ENCODE measurements around the gene VWA8.
"Not testable (repeated sequence)": the region's sequence is repeated elsewhere in the genome, so short reads cannot be mapped to it uniquely, and the experiment has no call there.

Gene VWA8

DNA sequence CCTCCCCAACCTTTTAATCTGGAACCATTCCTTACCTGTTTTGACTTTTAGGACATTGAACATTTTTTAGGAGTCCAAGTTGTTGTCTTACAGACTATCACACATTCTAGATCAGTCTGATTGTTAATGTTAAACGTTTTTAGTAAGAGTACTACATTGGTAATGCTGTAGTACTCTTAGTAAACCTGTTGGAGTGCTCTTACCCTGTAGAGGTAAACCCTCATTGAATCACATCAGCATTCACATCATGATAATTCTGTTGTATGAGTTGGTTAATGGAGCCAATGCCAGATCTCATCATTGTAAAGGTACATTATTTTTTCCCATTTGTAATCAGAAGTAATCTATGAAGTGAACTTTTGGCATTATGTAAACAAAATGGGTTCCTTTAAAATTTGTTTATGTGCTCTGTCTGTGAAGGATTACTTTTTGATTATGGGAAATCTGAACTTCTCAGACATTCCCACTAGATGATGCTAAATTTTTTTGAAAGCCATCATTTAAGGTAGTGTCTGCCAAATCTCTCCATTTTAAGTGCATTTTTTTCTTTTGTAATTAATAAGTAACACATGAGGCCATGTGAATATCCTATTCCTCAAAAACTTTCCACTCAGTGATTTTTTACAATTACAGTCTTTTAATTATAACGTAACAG lies 55.2 kb downstream of the VWA8 start:
- Histone ChIP-seq H3K27me3 (replicated peaks in 2 of 5; ENCODE audit: control insufficient read depth in 4 of 5, insufficient read depth in 5 of 5, low read length in 4 of 5) (no peaks in the 10 kb centered on the region), H3K9me3 (ENCODE audit: control extremely low read depth in 1 of 5, control insufficient read depth in 4 of 5, insufficient read depth in 2 of 5, low read depth in 1 of 5, low read length in 4 of 5) (peaks cover 0 to 1% (median 0%) of the 10 kb centered on the region in 5 experiments), H3K4me3 (ENCODE audit: control insufficient read depth in 1 of 7, extremely low read depth in 1 of 7, insufficient read depth in 4 of 7, low read depth in 2 of 7, low read length in 6 of 7) (no peak overlapping the region), H3K4me1 (ENCODE audit: control extremely low read depth in 1 of 4, control insufficient read depth in 4 of 4, insufficient read depth in 4 of 4, low read length in 3 of 4) (no peaks in the 10 kb centered on the region), H3K36me3 (ENCODE audit: control insufficient read depth in 4 of 4, insufficient read depth in 4 of 4, low read length in 3 of 4) (peaks cover 2 to 16% (median 6%) of the 10 kb centered on the region in 4 experiments), H3K27ac (ENCODE audit: insufficient read depth in 1 of 2, low read depth in 1 of 2, low read length in 2 of 2, poor library complexity in 1 of 2, severe bottlenecking in 2 of 2) (no peak overlapping the region)
- WGBS (ENCODE audit: insufficient coverage) = 100% methylated on average over 1 of the region's 2 CpGs
- peak; percentile 37 to 60 (median 59) for DNase-seq
- POLR2A ChIA-PET = no interaction called here
- CTCF ChIA-PET = interaction anchor here (1.3 to 2.1 kb wide), 2 partner anchors 203 to 237 kb away, joined by 5 to 7 read pairs; no protein-coding TSS in a partner anchor

DNA sequence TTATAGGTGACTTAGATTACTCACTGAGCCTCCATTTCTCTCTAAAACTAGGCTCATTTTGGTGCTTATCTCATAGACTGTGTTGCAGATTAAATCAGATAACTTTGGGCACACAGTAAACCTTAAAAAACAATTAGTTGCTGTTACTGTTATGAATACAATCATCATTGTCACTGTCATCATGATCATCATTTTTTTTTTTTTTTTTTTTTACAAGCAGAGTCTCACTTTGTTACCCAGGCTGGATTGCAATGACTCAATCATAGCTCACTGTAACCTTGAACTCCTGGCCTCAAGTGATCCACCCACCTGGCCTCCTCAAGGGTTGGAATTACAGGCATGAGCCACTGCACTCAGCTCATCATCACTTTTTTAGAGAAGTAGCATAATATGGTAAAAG lies 60.0 kb downstream of the VWA8 start:
- H3K36me3 ChIP-seq (ENCODE audit: control insufficient read depth in 4 of 4, insufficient read depth in 4 of 4, low read length in 3 of 4) = peaks cover 0 to 9% (median 2%) of the 10 kb centered on the region in 4 experiments
- DNase-seq = no peak
- ChIA-PET CTCF (no interaction called here), POLR2A (interaction anchor here (0.6 kb wide), 1 partner anchor 44 kb away, joined by 4 read pairs; no protein-coding TSS in a partner anchor)
- no peak overlapping the region for H3K27ac ChIP-seq (ENCODE audit: insufficient read depth in 1 of 2, low read depth in 1 of 2, low read length in 2 of 2, poor library complexity in 1 of 2, severe bottlenecking in 2 of 2)
- H3K4me3 ChIP-seq (ENCODE audit: control insufficient read depth in 1 of 7, extremely low read depth in 1 of 7, insufficient read depth in 4 of 7, low read depth in 2 of 7, low read length in 6 of 7) = no peak overlapping the region
- H3K4me1 ChIP-seq (ENCODE audit: control extremely low read depth in 1 of 4, control insufficient read depth in 4 of 4, insufficient read depth in 4 of 4, low read length in 3 of 4) = no peaks in the 10 kb centered on the region
- peaks cover 0 to 2% (median 0%) of the 10 kb centered on the region in 5 experiments for H3K9me3 ChIP-seq (ENCODE audit: control extremely low read depth in 1 of 5, control insufficient read depth in 4 of 5, insufficient read depth in 2 of 5, low read depth in 1 of 5, low read length in 4 of 5)
- H3K27me3 ChIP-seq (replicated peaks in 2 of 5; ENCODE audit: control insufficient read depth in 4 of 5, insufficient read depth in 5 of 5, low read length in 4 of 5) = no peaks in the 10 kb centered on the region

DNA sequence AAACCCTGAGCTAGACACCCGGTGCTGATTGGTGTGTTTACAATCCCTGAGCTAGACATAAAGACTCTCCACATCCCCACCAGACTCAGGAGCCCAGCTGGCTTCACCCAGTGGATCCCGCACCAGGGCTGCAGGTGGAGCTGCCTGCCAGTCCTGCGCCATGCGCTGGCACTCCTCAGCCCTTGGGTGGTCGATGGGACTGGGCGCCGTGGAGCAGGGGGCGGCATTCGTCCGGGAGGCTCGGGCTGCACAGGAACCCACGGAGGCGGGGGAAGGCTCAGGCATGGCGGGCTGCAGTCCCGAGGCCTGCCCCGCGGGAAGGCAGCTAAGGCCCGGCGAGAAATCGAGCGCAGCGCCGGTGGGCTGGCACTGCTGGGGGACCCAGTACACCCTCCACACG lies 62.5 kb downstream of the VWA8 start:
- POLR2A ChIA-PET; H3K27me3 ChIP-seq (replicated peaks in 2 of 5; ENCODE audit: control insufficient read depth in 4 of 5, insufficient read depth in 5 of 5, low read length in 4 of 5); H3K4me3 ChIP-seq (ENCODE audit: control insufficient read depth in 1 of 7, extremely low read depth in 1 of 7, insufficient read depth in 4 of 7, low read depth in 2 of 7, low read length in 6 of 7); H3K36me3 ChIP-seq (ENCODE audit: control insufficient read depth in 4 of 4, insufficient read depth in 4 of 4, low read length in 3 of 4); H3K27ac ChIP-seq (ENCODE audit: insufficient read depth in 1 of 2, low read depth in 1 of 2, low read length in 2 of 2, poor library complexity in 1 of 2, severe bottlenecking in 2 of 2); H3K9me3 ChIP-seq (ENCODE audit: control extremely low read depth in 1 of 5, control insufficient read depth in 4 of 5, insufficient read depth in 2 of 5, low read depth in 1 of 5, low read length in 4 of 5); H3K4me1 ChIP-seq (ENCODE audit: control extremely low read depth in 1 of 4, control insufficient read depth in 4 of 4, insufficient read depth in 4 of 4, low read length in 3 of 4); DNase-seq: not testable (repeated sequence)
- WGBS (ENCODE audit: insufficient coverage) = 100% methylated on average over 2 of the region's 24 CpGs
- CTCF ChIA-PET = interaction anchor here (1.2 kb wide), 1 partner anchor 21 kb away, joined by 3 read pairs; no protein-coding TSS in a partner anchor

- Histone ChIP-seq H3K4me3 (ENCODE audit: control insufficient read depth in 1 of 7, extremely low read depth in 1 of 7, insufficient read depth in 4 of 7, low read depth in 2 of 7, low read length in 6 of 7) (no peak overlapping the region), H3K27me3 (replicated peaks in 2 of 5; ENCODE audit: control insufficient read depth in 4 of 5, insufficient read depth in 5 of 5, low read length in 4 of 5) (no peaks in the 10 kb centered on the region), H3K4me1 (ENCODE audit: control extremely low read depth in 1 of 4, control insufficient read depth in 4 of 4, insufficient read depth in 4 of 4, low read length in 3 of 4) (no peaks in the 10 kb centered on the region), H3K36me3 (ENCODE audit: control insufficient read depth in 4 of 4, insufficient read depth in 4 of 4, low read length in 3 of 4) (peaks cover 0 to 3% (median 0%) of the 10 kb centered on the region in 4 experiments), H3K27ac (ENCODE audit: insufficient read depth in 1 of 2, low read depth in 1 of 2, low read length in 2 of 2, poor library complexity in 1 of 2, severe bottlenecking in 2 of 2) (no peak overlapping the region), H3K9me3 (ENCODE audit: control extremely low read depth in 1 of 5, control insufficient read depth in 4 of 5, insufficient read depth in 2 of 5, low read depth in 1 of 5, low read length in 4 of 5) (peaks cover 0 to 2% (median 0%) of the 10 kb centered on the region in 5 experiments)
- DNase-seq = no peak
- ChIA-PET CTCF (interaction anchor here (1.3 kb wide), 1 partner anchor 13 kb away, joined by 6 read pairs; no protein-coding TSS in a partner anchor), POLR2A (no interaction called here)
- WGBS (ENCODE audit: insufficient coverage) = no CpG with 5 or more reads among the region's 2 CpGs
Observed at GRCh38 chr13:41897126-41897525, 63.8 kb downstream of the VWA8 start.

DNA sequence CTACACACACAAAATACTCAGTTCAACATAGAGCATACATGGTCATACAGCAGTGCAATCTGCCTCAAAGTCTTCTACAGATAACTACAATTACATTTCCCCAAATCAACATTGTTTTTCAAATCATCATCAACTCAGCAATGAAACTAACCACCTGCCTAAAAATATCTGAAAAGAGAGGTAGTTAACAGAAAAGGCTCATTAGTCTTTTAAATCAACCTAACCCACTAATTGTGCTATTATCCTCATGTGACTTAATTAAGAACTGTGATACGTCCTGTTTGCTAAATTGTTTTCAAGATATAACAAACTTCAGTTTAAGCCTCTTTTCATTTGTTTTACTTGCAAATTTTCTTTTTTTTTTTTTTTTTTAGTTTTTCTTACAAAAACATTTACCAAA lies 65.4 kb downstream of the VWA8 start:
- Histone ChIP-seq H3K27me3 (replicated peaks in 2 of 5; ENCODE audit: control insufficient read depth in 4 of 5, insufficient read depth in 5 of 5, low read length in 4 of 5) (no peaks in the 10 kb centered on the region), H3K4me3 (ENCODE audit: control insufficient read depth in 1 of 7, extremely low read depth in 1 of 7, insufficient read depth in 4 of 7, low read depth in 2 of 7, low read length in 6 of 7) (no peak overlapping the region), H3K4me1 (ENCODE audit: control extremely low read depth in 1 of 4, control insufficient read depth in 4 of 4, insufficient read depth in 4 of 4, low read length in 3 of 4) (no peaks in the 10 kb centered on the region), H3K36me3 (ENCODE audit: control insufficient read depth in 4 of 4, insufficient read depth in 4 of 4, low read length in 3 of 4) (peaks cover under 1 to 11% (median 5%) of the 10 kb centered on the region in 4 experiments), H3K9me3 (ENCODE audit: control extremely low read depth in 1 of 5, control insufficient read depth in 4 of 5, insufficient read depth in 2 of 5, low read depth in 1 of 5, low read length in 4 of 5) (peaks cover 0 to 2% (median 0%) of the 10 kb centered on the region in 5 experiments), H3K27ac (ENCODE audit: insufficient read depth in 1 of 2, low read depth in 1 of 2, low read length in 2 of 2, poor library complexity in 1 of 2, severe bottlenecking in 2 of 2) (no peak overlapping the region)
- POLR2A ChIA-PET = no interaction called here
- DNase-seq = no peak
- CTCF ChIA-PET = no interaction called here
- 100% methylated on average over 1 of the region's 1 CpG for WGBS (ENCODE audit: insufficient coverage)

GRCh38 chr13:41891119-41891518 lies 69.8 kb downstream of the VWA8 start:
- no peak overlapping the region for H3K4me3 ChIP-seq (ENCODE audit: control insufficient read depth in 1 of 7, extremely low read depth in 1 of 7, insufficient read depth in 4 of 7, low read depth in 2 of 7, low read length in 6 of 7)
- peaks cover 8 to 32% (median 11%) of the 10 kb centered on the region in 4 experiments for H3K36me3 ChIP-seq (ENCODE audit: control insufficient read depth in 4 of 4, insufficient read depth in 4 of 4, low read length in 3 of 4)
- H3K9me3 ChIP-seq (ENCODE audit: control extremely low read depth in 1 of 5, control insufficient read depth in 4 of 5, insufficient read depth in 2 of 5, low read depth in 1 of 5, low read length in 4 of 5) = peaks cover 0 to 1% (median 0%) of the 10 kb centered on the region in 5 experiments
- DNase-seq = no peak
- H3K4me1 ChIP-seq (ENCODE audit: control extremely low read depth in 1 of 4, control insufficient read depth in 4 of 4, insufficient read depth in 4 of 4, low read length in 3 of 4) = no peaks in the 10 kb centered on the region
- ChIA-PET POLR2A (no interaction called here), CTCF (no interaction called here)
- H3K27me3 ChIP-seq (replicated peaks in 2 of 5; ENCODE audit: control insufficient read depth in 4 of 5, insufficient read depth in 5 of 5, low read length in 4 of 5) = no peaks in the 10 kb centered on the region
- no peak overlapping the region for H3K27ac ChIP-seq (ENCODE audit: insufficient read depth in 1 of 2, low read depth in 1 of 2, low read length in 2 of 2, poor library complexity in 1 of 2, severe bottlenecking in 2 of 2)
- 98% methylated on average over 4 of the region's 4 CpGs for WGBS (ENCODE audit: insufficient coverage)

GRCh38 chr13:41883147-41883546 lies 77.8 kb downstream of the VWA8 start:
- ChIA-PET POLR2A (no interaction called here), CTCF (no interaction called here)
- H3K27me3 ChIP-seq (replicated peaks in 2 of 5; ENCODE audit: control insufficient read depth in 4 of 5, insufficient read depth in 5 of 5, low read length in 4 of 5) = no peaks in the 10 kb centered on the region
- H3K4me1 ChIP-seq (ENCODE audit: control extremely low read depth in 1 of 4, control insufficient read depth in 4 of 4, insufficient read depth in 4 of 4, low read length in 3 of 4) = no peaks in the 10 kb centered on the region
- H3K4me3 ChIP-seq (ENCODE audit: control insufficient read depth in 1 of 7, extremely low read depth in 1 of 7, insufficient read depth in 4 of 7, low read depth in 2 of 7, low read length in 6 of 7) = no peak overlapping the region
- no peak for DNase-seq
- peaks cover 0 to 17% (median 1%) of the 10 kb centered on the region in 5 experiments for H3K9me3 ChIP-seq (ENCODE audit: control extremely low read depth in 1 of 5, control insufficient read depth in 4 of 5, insufficient read depth in 2 of 5, low read depth in 1 of 5, low read length in 4 of 5)
- peaks cover 15 to 47% (median 26%) of the 10 kb centered on the region in 4 experiments for H3K36me3 ChIP-seq (ENCODE audit: control insufficient read depth in 4 of 4, insufficient read depth in 4 of 4, low read length in 3 of 4)
- no peak overlapping the region for H3K27ac ChIP-seq (ENCODE audit: insufficient read depth in 1 of 2, low read depth in 1 of 2, low read length in 2 of 2, poor library complexity in 1 of 2, severe bottlenecking in 2 of 2)

All from common myeloid progenitor, CD34-positive (primary cell).